ENCODE results near the gene MKI67.
"Not testable (repeated sequence)": the region's sequence is repeated elsewhere in the genome, so short reads cannot be mapped to it uniquely, and the experiment has no call there.

MKI67 gene

GRCh38 chr10:128102480-128103228, 23.6 kb downstream of the MKI67 start:
- no peak for DNase-seq

GRCh38 chr10:128101901-128102300, 24.3 kb downstream of the MKI67 start:
- no peak for DNase-seq

- DNase-seq: no peak
Measured at GRCh38 chr10:128099901-128100300, 26.3 kb downstream of the MKI67 start.

GRCh38 chr10:128098631-128099030, 27.6 kb downstream of the MKI67 start:
- DNase-seq: no peak

GRCh38 chr10:128097783-128098182, 28.4 kb downstream of the MKI67 start:
- no peak for DNase-seq

- DNase-seq: no peak
Measured at GRCh38 chr10:128096486-128097199, 29.6 kb downstream of the MKI67 start.

GRCh38 chr10:128095753-128096469, 30.3 kb downstream of the MKI67 start:
- DNase-seq: no peak

- peak; percentile 45 for DNase-seq
Measured at GRCh38 chr10:128095027-128095752, 31.0 kb downstream of the MKI67 start.

- DNase-seq: not testable (repeated sequence)
Measured at GRCh38 chr10:128094596-128094995, 31.6 kb downstream of the MKI67 start.

- no peak for DNase-seq
Measured at GRCh38 chr10:128092454-128092853, 33.8 kb downstream of the MKI67 start.

- no peak for DNase-seq
Measured at GRCh38 chr10:128091636-128092210, 34.5 kb downstream of the MKI67 start.

GRCh38 chr10:128087884-128088709, 38.1 kb downstream of the MKI67 start:
- DNase-seq: no peak

- no peak for DNase-seq
Measured at GRCh38 chr10:128087146-128087883, 38.9 kb downstream of the MKI67 start.

GRCh38 chr10:128086003-128086863, 40.0 kb downstream of the MKI67 start:
- DNase-seq: no peak

- DNase-seq: no peak
Measured at GRCh38 chr10:128084991-128085390, 41.2 kb downstream of the MKI67 start.

- no peak for DNase-seq
Measured at GRCh38 chr10:128084364-128084763, 41.9 kb downstream of the MKI67 start.

- no peak for DNase-seq
Measured at GRCh38 chr10:128083191-128083895, 42.9 kb downstream of the MKI67 start.

GRCh38 chr10:128081720-128082119, 44.5 kb downstream of the MKI67 start:
- DNase-seq: no peak

GRCh38 chr10:128081222-128081621, 45.0 kb downstream of the MKI67 start:
- DNase-seq: no peak

All from activated CD4-positive, CD25-positive, alpha-beta regulatory T cell treated with anti-CD3 and anti-CD28 coated beads, Interleukin-2, amount 50 U/mL, for 72 hours (primary cell).